Cardiac muscle cell (in vitro differentiated cells and primary cell): ENCODE measurements around the gene ARHGEF11. TPM values are rescaled to one million over a fixed set of nuclear protein-coding genes. Genes with fewer than 3 reads are reported as not detected.

Experiments used
- DNase-seq, 2 donors: peaks; one replicate each; pipeline versions ENCODE4 v3.0.0 to v3.0.0-alpha.2; 2010 to 2017; ENCODE audit warnings: low read depth in 1 of 2, low spot score in 1 of 2
- H3K27ac ChIP-seq: fragments of 200-600 bp; sonication (generic); 2 replicates; pipeline ENCODE4 v1.5.1; 2016
- H3K27me3 ChIP-seq: fragments of 200-600 bp; sonication (generic); 2 replicates; pipeline ENCODE4 v1.6.0; 2016; ENCODE audit warnings: control low read depth
- H3K36me3 ChIP-seq: fragments of 200-600 bp; sonication (generic); 2 replicates; pipeline ENCODE4 v1.5.1; 2016; ENCODE audit warnings: control low read depth
- H3K4me1 ChIP-seq: fragments of 200-600 bp; sonication (generic); 2 replicates; pipeline ENCODE4 v1.8.1; 2017; ENCODE audit warnings: low read depth, mild to moderate bottlenecking, mixed run types
- H3K4me3 ChIP-seq: fragments of 200-600 bp; sonication (generic); 2 replicates; pipeline ENCODE4 v1.5.1; 2016; ENCODE audit warnings: mild to moderate bottlenecking
- H3K9me3 ChIP-seq: fragments of 200-600 bp; sonication (generic); 2 replicates; pipeline ENCODE4 v1.5.1; 2017; ENCODE audit warnings: low read depth, mild to moderate bottlenecking, control low read depth
- polyA plus RNA-seq: library from polyadenylated mRNA; unstranded; fragments of >200 nt; fragmentation: Nextera tagmentation; extraction: Ambion mirVana; gene quantifications from 2 replicates; pipeline ENCODE4 v1.2.1, GENCODE V29; 2016
- total RNA-seq: library from RNA; depleted of rRNA; stranded (reverse); fragments of >200 nt; gene quantifications from 2 replicates; pipeline ENCODE4 v1.2.3, GENCODE V29; 2016
- TF ChIP-seq, protein P1 (sequence below): IDR thresholded peaks from 2 replicates; pipeline ENCODE4 v1.5.1; 2012; ENCODE audit warnings: low read depth, mild to moderate bottlenecking, low read length

The ARHGEF11 gene
- total and polyA plus RNA-seq, 2 experiments from 2014 or later: 25.8 to 40.1 TPM

DNA sequence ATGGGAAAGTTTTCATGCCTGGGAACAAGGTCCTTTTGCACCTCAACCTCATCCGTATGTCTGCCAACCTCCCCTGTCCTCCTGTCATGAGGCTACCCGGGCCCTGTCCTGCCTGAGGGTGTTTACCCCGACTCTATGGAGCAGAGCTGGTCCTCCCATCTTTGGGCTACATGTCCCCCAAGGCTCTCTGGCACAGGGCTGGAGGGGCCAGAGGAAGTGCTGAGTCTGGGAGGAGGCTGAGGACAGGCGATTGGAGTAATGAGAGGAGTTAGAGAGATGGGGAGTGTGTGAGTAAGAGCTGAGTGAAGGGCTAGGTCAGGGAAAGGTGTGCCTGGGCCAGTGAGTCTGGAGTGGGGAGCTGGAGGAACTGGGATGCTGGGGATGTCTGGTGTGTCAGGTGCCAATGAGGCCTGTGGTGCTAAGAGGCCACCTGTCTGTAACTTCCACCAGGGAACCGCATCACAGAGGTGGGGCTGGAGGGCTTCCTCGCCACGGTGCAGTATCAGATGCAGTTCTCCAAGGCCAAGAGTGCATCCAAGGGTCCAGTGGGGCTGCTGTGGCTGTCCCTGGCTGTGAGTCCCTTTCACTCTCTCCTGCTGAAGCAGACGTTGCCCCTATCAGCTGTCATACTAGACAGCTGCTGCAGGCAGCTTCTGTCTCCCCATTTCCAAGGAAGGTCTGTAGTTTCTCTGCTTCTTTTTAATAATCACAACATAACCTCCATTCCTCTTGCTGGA is 113.4 kb downstream of the ARHGEF11 start:
- H3K36me3 ChIP-seq: no peaks in the 10 kb centered on the region
- peaks cover 25% of the 10 kb centered on the region for H3K27me3 ChIP-seq
- H3K4me1 ChIP-seq: no peaks in the 10 kb centered on the region
- TF ChIP-seq, protein P1, sequence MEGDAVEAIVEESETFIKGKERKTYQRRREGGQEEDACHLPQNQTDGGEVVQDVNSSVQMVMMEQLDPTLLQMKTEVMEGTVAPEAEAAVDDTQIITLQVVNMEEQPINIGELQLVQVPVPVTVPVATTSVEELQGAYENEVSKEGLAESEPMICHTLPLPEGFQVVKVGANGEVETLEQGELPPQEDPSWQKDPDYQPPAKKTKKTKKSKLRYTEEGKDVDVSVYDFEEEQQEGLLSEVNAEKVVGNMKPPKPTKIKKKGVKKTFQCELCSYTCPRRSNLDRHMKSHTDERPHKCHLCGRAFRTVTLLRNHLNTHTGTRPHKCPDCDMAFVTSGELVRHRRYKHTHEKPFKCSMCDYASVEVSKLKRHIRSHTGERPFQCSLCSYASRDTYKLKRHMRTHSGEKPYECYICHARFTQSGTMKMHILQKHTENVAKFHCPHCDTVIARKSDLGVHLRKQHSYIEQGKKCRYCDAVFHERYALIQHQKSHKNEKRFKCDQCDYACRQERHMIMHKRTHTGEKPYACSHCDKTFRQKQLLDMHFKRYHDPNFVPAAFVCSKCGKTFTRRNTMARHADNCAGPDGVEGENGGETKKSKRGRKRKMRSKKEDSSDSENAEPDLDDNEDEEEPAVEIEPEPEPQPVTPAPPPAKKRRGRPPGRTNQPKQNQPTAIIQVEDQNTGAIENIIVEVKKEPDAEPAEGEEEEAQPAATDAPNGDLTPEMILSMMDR: no peak
- no peak for DNase-seq
- no peak overlapping the region for H3K4me3 ChIP-seq
- no peaks in the 10 kb centered on the region for H3K9me3 ChIP-seq
- H3K27ac ChIP-seq: no peak overlapping the region

DNA sequence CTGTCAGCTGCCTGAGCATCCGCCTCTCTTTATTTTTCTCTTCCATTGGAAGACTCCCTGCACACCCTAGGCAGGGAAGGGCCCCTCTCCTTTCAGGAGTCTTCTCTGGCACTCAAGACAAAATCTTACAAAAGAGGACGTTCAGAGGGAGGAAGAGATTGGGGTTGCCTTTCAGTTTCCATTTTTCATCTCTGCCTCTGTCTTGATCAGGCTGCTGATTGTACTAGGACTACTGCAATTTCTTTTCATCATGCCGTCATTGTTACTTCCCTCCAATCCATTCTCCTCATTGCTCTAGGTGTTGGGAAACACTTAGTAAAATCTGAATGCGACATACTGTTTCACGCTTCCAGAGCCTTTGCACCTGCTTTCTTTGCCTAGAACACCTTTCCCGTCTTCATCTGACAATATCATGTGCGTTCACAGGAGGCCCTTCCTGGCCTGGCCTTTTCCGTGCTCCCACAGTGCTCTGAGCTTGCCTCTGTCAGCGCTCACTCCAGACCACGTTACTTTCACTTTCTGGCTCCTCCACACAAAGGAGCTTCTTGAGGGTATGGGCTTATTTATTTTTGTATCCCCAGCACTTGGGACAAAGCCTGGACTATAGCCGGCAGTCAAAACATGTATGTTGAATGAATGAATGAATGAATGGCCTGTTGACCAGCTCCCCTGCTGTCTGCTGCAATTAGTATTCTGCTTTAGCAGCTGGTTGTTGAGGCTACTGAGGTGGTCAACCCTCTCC is 114.2 kb downstream of the ARHGEF11 start:
- Histone ChIP-seq H3K4me1 (no peaks in the 10 kb centered on the region), H3K9me3 (no peaks in the 10 kb centered on the region), H3K27ac (no peak overlapping the region), H3K4me3 (no peak overlapping the region), H3K36me3 (no peaks in the 10 kb centered on the region), H3K27me3 (peaks cover 32% of the 10 kb centered on the region)
- no peak for DNase-seq
- TF ChIP-seq, protein P1: no peak

- no peak overlapping the region for H3K27ac ChIP-seq
- no peak overlapping the region for H3K4me3 ChIP-seq
- TF ChIP-seq, protein P1: no peak
- no peaks in the 10 kb centered on the region for H3K9me3 ChIP-seq
- no peaks in the 10 kb centered on the region for H3K4me1 ChIP-seq
- DNase-seq: no peak
- no peaks in the 10 kb centered on the region for H3K36me3 ChIP-seq
- peaks cover 41% of the 10 kb centered on the region for H3K27me3 ChIP-seq
Observed at GRCh38 chr1:156930483-156930882, 115.1 kb downstream of the ARHGEF11 start.

- TF ChIP-seq, protein P1: no peak
- Histone ChIP-seq H3K27me3 (peaks cover 49% of the 10 kb centered on the region), H3K9me3 (no peaks in the 10 kb centered on the region)
Observed at GRCh38 chr1:156929596-156930238, 115.8 kb downstream of the ARHGEF11 start.

GRCh38 chr1:156928043-156928602 is 117.4 kb downstream of the ARHGEF11 start:
- H3K4me3 ChIP-seq: peak overlapping the region; percentile 20
- TF ChIP-seq, protein P1: no peak
- no peak for DNase-seq
- H3K27ac ChIP-seq: no peak overlapping the region
- H3K9me3 ChIP-seq: no peaks in the 10 kb centered on the region
- H3K4me1 ChIP-seq: peaks cover 4% of the 10 kb centered on the region
- no peaks in the 10 kb centered on the region for H3K36me3 ChIP-seq
- H3K27me3 ChIP-seq: peaks cover 65% of the 10 kb centered on the region

More at GRCh38 chr1:156929596-156930238, 115.8 kb downstream of the ARHGEF11 start:
- no peak for DNase-seq
- H3K36me3 ChIP-seq: no peaks in the 10 kb centered on the region
- H3K27ac ChIP-seq: no peak overlapping the region
- H3K4me3 ChIP-seq: no peak overlapping the region
- no peaks in the 10 kb centered on the region for H3K4me1 ChIP-seq
